Measurements from ENCODE around the gene GEN1.
"Not testable (repeated sequence)": the region's sequence is repeated elsewhere in the genome, so short reads cannot be mapped to it uniquely, and the experiment has no call there.

GEN1 gene

DNA sequence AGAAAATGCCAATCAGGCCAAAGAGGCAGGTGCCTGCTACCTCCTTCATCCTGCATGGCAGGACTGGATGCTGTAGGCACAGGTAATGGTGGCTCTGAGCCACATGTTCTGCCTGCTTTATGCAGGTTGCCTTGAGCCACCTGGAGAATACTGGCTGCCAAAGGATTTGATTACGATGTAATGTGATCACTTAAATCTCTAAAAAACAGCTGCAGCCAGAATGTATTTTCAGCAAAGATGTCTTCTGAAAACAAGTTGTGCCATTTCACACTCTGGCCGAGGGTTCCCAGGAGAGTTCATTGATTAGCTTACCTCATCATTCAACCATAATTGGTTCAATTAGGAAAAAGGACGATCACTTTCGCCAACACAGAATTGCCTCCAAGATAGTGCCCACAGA lies 44.4 kb downstream of the GEN1 start:
- no peak for DNase-seq

- DNase-seq, result no peak
These were observed 45.6 kb downstream of the GEN1 start for GRCh38 chr2:17799301-17800120.

- DNase-seq, result no peak
These were observed 46.3 kb downstream of the GEN1 start for GRCh38 chr2:17800219-17800618.

DNA sequence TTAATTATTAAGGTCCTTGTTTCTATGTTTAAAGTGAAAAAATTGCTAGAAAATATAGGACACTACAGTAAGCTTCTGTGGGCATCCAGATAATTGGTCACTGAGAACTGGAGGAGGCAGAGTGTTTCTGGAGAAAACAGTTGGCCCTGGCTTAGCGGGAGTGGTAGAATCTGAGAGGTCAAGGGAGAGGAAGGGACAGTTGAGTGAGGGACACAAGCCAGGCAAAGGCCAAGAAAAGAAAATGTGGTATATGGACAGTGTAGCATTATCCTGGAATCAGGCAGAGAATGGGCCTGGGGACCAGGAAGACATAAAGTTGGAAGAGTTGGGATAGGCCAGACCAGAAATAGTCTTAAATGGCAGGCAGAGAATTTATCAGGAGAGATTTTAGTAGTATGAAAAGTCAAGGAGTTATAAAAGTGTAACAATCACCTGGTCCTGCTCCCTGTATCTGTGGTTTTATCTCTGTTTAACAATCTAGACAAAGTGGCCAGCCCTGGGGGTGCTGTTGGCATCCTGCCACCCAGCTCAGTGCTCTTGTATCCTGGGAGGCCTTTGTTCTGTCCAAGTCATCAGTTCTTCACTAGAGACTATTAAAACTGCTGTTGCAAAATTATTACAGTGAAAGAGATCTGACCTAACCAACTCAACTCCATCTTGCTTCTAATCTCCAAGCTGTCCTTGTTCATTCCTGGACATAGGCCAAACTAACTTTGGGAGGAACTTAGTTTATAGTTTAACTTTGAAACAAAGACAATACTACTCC lies 46.9 kb downstream of the GEN1 start:
- no peak for DNase-seq

DNA sequence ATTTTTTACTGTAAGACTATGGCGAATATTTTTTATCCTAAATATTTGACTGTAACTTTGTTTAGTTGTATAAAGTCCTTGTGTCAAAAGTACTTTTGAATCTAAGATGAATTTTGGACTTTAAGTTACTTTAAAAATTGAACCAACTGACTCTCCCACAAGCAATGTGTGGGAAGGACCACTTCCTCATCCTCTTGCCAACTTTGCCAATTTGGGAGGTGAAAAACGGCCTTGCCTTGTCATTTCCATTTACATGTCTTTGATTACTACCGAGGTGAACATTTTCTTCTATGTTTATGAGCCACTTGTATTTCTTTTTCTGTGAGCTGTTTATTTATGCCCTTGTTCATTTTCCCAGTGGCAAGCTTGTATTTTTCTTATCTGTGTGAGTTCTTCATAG lies 49.6 kb downstream of the GEN1 start:
- no peak for DNase-seq

DNA sequence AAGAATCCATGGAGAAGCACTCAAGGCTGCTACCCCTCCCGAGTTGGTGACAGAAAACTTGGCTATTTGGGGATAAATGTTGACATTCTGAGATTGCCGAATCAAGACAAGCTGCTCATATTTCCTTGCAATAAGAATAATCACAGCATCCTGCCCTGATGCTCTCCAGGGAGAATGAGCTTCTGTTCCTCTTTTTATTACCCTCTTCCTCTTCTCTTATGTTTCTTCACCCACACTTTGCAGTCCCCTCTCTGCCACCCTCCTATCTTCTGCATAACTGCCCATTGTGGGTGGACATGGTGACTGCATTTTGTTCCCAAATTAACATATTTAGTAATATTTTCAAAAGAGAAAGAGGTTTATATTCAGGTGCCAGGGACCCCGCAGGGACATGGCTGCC lies 50.4 kb downstream of the GEN1 start:
- DNase-seq, result no peak

DNA sequence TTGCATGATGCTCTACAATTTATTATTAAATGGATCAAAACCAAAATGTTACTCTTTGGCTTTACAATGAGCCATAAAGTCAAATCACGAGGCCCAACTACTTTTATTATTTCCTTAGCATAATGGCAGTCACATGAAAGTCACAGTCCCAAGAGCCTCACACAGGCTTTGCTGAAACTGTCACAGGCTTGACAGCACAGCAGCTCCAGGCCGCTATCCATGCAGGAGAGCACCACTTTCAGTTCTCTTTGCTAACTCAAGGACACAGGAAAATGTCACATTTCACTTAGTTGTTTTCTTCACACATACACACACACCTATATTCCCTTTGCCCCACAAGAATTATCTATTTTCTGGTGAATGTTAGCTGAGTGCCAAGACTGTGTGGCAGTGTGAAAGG lies 51.2 kb downstream of the GEN1 start:
- no peak for DNase-seq

GRCh38 chr2:17805717-17806363 lies 51.9 kb downstream of the GEN1 start:
- DNase-seq, result no peak

GRCh38 chr2:17813010-17813741 lies 59.2 kb downstream of the GEN1 start:
- no peak for DNase-seq

GRCh38 chr2:17813742-17814473 lies 60.0 kb downstream of the GEN1 start:
- no peak for DNase-seq

GRCh38 chr2:17814601-17815000 lies 60.7 kb downstream of the GEN1 start:
- DNase-seq, result no peak

GRCh38 chr2:17815468-17816184 lies 61.7 kb downstream of the GEN1 start:
- no peak for DNase-seq

- DNase-seq, result no peak
These were observed 62.7 kb downstream of the GEN1 start, which contains the start of gene MSGN1 for GRCh38 chr2:17816396-17817245. Gene MSGN1 (plus strand): TSS chr2:17816460. CDS start chr2:17816519, 59 bp downstream.

DNA sequence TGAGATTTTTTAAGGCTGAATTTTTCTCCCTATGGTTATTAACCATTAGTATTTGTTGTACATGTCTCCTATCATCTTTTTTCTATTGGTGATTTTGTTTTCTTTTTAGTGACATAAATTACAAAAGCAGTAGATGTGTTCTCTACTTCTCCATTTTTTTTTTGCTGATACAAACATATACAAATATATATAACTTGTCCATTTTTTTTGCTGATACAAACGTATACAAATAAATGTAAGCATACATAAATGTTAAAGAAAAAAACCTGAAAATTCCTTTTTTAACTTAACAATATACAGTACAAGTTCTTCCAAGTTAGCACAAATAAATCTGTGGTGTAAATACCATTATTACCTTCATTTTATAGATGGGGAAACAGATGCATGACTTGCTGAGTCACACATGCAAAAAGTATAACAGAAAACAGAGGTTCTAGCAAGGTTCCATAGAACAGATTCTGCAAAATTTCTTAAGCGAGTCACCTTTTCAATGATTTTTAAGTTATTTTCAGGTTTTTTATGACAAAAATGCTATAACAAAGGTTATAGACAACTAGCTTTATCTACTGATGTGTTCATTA lies 64.4 kb downstream of the GEN1 start:
- DNase-seq, result no peak

DNA sequence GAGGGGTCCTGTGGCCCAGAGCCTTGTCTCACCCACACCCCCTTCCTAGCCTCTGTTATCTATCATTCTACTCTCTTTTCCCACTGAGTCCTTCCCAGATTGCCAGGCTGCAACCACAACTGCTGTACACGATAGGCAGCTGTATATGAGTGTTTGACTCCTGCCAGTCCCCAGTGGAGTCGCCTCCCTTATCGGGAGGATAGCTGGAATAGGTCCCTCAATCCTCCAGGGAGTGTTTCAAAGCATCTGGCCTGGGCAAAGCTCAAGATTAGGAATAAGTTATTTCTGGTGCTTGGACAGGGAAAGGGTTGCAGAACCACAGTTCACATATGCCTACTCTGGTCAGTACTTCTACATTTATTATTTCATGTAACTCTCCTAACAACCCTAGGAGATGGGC lies 67.1 kb downstream of the GEN1 start:
- DNase-seq, result no peak

GRCh38 chr2:17821535-17822444 lies 67.9 kb downstream of the GEN1 start:
- DNase-seq, result no peak

DNA sequence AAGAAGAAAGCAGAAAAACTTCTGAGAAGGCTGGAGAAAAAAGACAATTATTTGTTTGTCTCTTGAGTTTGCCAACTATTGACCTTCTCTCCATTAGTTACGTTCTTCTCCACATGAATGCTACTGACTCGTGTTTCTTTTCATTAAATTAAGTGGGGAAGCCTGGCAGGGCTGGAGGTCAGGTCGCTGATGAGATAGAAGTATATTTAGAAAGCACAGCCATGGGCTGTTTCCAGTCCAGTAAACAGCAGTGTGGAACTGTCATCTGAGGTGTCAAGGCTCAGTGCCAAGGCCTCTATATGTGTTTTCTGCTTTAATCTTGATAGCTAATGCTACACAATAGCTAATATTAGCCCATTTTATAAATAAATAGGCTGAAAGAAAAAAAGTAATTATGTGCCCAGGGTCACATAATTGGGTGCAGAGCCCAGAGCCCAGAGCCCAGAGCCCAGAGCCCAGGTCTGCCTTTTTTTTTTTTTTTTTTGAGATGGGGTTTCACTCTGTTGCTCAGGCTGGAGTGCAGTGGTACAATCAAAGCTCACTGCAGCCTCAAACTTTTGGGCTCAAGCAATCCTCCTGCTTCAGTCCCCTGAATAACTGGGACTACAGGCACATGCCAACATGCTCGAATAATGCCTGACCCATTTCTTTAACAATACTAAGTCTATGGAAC lies 68.6 kb downstream of the GEN1 start:
- no peak for DNase-seq

- not testable (repeated sequence) for DNase-seq
These were observed 69.7 kb downstream of the GEN1 start for GRCh38 chr2:17823646-17824045.
